D721Med (cell line): ENCODE results near the gene ARPC2.

Source experiments
- DNase-seq: peaks from one replicate; pipeline ENCODE4 v3.0.0; 2011; ENCODE audit warnings: low spot score; ENCODE audit not compliant: insufficient read length
- FAIRE-seq: peaks from 2 replicates; lab custom pipeline; 2011; peaks lifted over from hg19 to GRCh38; lab: Jason Lieb, UNC
- CTCF ChIP-seq: IDR thresholded peaks from 2 replicates; pipeline ENCODE4 v1.5.1; 2012; ENCODE audit warnings: mild to moderate bottlenecking, control low read depth; ENCODE audit not compliant: insufficient read depth; ENCODE audit errors: missing control alignments

Gene ARPC2

GRCh38 chr2:218217360-218218267, 625 bp downstream of the ARPC2 start:
- DNase-seq (no peak), FAIRE-seq (no peak)
- no peak for TF ChIP-seq CTCF

GRCh38 chr2:218218268-218219185, 1.5 kb downstream of the ARPC2 start:
- DNase-seq = no peak
- FAIRE-seq = no peak
- TF ChIP-seq CTCF = no peak

GRCh38 chr2:218219934-218220333, 2.9 kb downstream of the ARPC2 start:
- DNase-seq (no peak), FAIRE-seq (no peak)

GRCh38 chr2:218221000-218221399, 4.0 kb downstream of the ARPC2 start:
- DNase-seq = no peak
- no peak for TF ChIP-seq CTCF
- FAIRE-seq = no peak

More at GRCh38 chr2:218219934-218220333, 2.9 kb downstream of the ARPC2 start:
- TF ChIP-seq CTCF = no peak

GRCh38 chr2:218223046-218223445, 6.1 kb downstream of the ARPC2 start:
- DNase-seq (no peak), FAIRE-seq (no peak)
- no peak for TF ChIP-seq CTCF

- DNase-seq (no peak), FAIRE-seq (no peak)
- no peak for TF ChIP-seq CTCF
Observed at GRCh38 chr2:218224186-218224585, 7.2 kb downstream of the ARPC2 start.
